ENCODE data around the gene IFT122. TPM values are rescaled to one million over a fixed set of nuclear protein-coding genes. Genes with fewer than 3 reads are reported as not detected.
A peak's percentile ranks its signal among the peaks of the same experiment; 100 is the strongest.

Gene IFT122
- total RNA-seq, 4 donors from 2014 or later, result 36.6 to 74.4 (median 43.3) TPM

DNA sequence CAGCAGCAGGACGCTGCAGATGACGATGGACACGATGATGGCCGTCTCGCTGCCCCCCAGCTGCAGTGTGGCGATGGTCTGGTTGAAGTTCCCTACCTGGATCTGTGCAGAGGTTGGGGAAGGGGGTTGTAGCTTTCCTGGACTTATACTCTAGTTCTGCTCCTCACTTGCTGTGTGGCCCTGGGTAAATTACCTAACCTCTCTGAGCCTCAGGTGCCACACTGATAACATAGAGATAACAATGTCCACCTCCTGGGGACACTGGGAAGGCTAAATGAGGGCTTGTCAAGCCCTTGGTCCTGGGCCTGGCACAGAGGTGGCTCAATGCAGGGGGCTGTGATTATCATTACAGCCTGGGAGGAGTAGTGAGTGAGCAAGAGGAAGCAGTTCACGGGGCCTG lies 129.8 kb downstream of the IFT122 start:
- Histone ChIP-seq H3K9me3 (no peaks in the 10 kb centered on the region), H3K4me1 (peaks cover 0 to 28% (median 5%) of the 10 kb centered on the region in 4 donors), H3K4me3 (no peak overlapping the region), H3K27me3 (no peaks in the 10 kb centered on the region), H3K36me3 (peaks cover 0 to 100% (median 14%) of the 10 kb centered on the region in 3 donors), H3K27ac (no peak overlapping the region)
- no peak for DNase-seq (ENCODE audit: low spot score in 2 of 2)
- 86 to 95% methylated on average over 7 of the region's 7 CpGs for WGBS, 2 donors
- TF ChIP-seq EP300 (IDR thresholded peaks at IDR 0.05) (no peak), POLR2A (IDR thresholded peaks at IDR 0.05) (no peak), CTCF (IDR thresholded peaks at IDR 0.05) (no peak)

Small RNA genes within 50 kb of the gene (small RNA-seq; reads per million reads assigned to genes)
- 28.3 reads per million, percentile 93 among the genes with 10 or more reads in this experiment for gene SNORA7B

Other genes starting within 250 kb of the IFT122 start
- 100 to 1,000 TPM in 2 of 4 donors, 10 to 100 TPM in 2; 72.6 to 124 (median 88.1) TPM for gene COPG1, start 190.6 kb upstream of the IFT122 start, total RNA-seq
- 10 to 100 TPM; 18.2 to 36.7 (median 27.9) TPM for gene HMCES, start 161.4 kb upstream of the IFT122 start, total RNA-seq
- gene EFCAB12, start 11.6 kb upstream of the IFT122 start, total RNA-seq, result 1 to 10 TPM in 1 of 4 donors, under 1 TPM in 3; 0.22 to 2.2 (median 0.46) TPM
- gene MBD4, start 276 bp upstream of the IFT122 start, total RNA-seq, result 10 to 100 TPM; 15.5 to 42.0 (median 32.8) TPM
- not detected for gene RHO, start 88.4 kb downstream of the IFT122 start, total RNA-seq
- gene H1-8, start 103.0 kb downstream of the IFT122 start, total RNA-seq, result not detected
- gene PLXND1, start 166.5 kb downstream of the IFT122 start, total RNA-seq, result 100 to 1,000 TPM; 155 to 300 (median 197) TPM

All from tibial nerve (tissue), 4 donors.